Fibroblast of pulmonary artery (primary cell): ENCODE measurements around the gene ABI3BP.

Experiments used
- DNase-seq: peaks from one replicate; pipeline ENCODE4 v3.0.0-alpha.2; 2010; ENCODE audit warnings: low read depth
- H3K4me3 ChIP-seq: replicated peaks from 2 replicates; pipeline ENCODE4 v1.5.1; 2011; ENCODE audit warnings: low read depth, mild to moderate bottlenecking, control low read depth, low read length, moderate library complexity
- CTCF ChIP-seq: IDR thresholded peaks from 2 replicates; pipeline ENCODE4 v1.5.1; 2011; ENCODE audit warnings: mild to moderate bottlenecking, control low read depth, low read length, inconsistent platforms; ENCODE audit errors: missing control alignments

The ABI3BP gene

GRCh38 chr3:100766069-100766468, 227.2 kb downstream of the ABI3BP start:
- DNase-seq, result no peak
- TF ChIP-seq CTCF, result no peak
- no peak overlapping the region for H3K4me3 ChIP-seq

GRCh38 chr3:100765437-100765975, 227.7 kb downstream of the ABI3BP start:
- DNase-seq, result no peak
- no peak for TF ChIP-seq CTCF
- H3K4me3 ChIP-seq, result no peak overlapping the region

GRCh38 chr3:100761951-100762350, 231.3 kb downstream of the ABI3BP start:
- H3K4me3 ChIP-seq, result no peak overlapping the region
- no peak for TF ChIP-seq CTCF
- no peak for DNase-seq

- DNase-seq, result no peak
- TF ChIP-seq CTCF, result peak; percentile 18
- no peak overlapping the region for H3K4me3 ChIP-seq
Observed at GRCh38 chr3:100761211-100761942, 231.8 kb downstream of the ABI3BP start.

- H3K4me3 ChIP-seq, result no peak overlapping the region
- DNase-seq, result no peak
- no peak for TF ChIP-seq CTCF
Observed at GRCh38 chr3:100760377-100760776, 232.8 kb downstream of the ABI3BP start.

GRCh38 chr3:100759950-100760349, 233.3 kb downstream of the ABI3BP start:
- H3K4me3 ChIP-seq, result no peak overlapping the region
- no peak for DNase-seq
- no peak for TF ChIP-seq CTCF

GRCh38 chr3:100759159-100759558, 234.1 kb downstream of the ABI3BP start:
- no peak for TF ChIP-seq CTCF
- H3K4me3 ChIP-seq, result no peak overlapping the region
- DNase-seq, result no peak
